ENCODE measurements around the gene WIPF3. TPM values are rescaled to one million over a fixed set of nuclear protein-coding genes. Genes with fewer than 3 reads are reported as not detected.

WIPF3 gene
- total RNA-seq, 1 experiment from 2014 or later: not detected

DNA sequence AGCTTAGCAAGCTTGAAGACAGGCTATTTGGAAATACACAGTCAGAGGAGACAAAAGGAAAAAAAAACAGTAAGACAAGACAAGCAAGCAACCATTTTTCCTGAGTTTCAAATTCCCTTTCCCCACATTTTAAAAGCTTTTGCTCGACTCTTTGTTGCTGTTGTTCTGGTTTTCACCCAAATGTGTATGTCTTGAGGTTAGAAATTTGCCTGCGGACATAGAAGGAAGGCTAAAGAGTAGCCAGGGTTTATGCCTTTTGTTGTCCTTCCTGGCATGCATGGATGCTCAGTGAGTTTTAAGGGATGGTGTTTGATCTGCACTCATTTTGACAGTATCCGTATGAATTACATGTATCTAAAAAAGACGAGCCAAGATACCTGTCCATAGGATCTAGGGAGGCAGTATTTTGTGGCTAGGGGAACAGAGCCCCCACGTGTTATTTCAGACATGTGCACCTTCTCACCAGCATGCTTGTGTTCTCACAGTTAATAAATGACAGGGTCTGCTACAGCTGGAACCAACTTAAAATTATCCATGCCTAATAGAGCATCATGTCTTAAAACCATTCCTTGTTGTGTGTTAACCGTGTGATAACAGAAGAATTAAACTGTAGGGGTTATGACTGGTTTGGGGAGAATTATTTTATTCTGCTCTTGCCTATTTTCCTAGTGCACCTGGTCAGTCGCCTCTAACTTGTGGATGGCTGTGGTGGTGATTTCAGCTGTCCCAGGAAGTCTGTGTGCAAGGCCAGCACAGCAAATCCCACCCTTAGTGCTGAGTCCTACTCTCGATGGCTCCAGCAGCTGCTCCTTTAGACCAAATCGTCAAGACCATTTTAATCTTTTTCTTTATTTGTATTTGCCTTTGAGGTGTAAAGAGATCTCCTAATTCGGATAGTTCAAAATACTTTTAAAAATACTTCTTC, 9.1 kb downstream of the WIPF3 start:
- peaks cover 39% of the 10 kb centered on the region; the same call in 1 of the 2 replicates for H3K27me3 ChIP-seq (replicated peaks)
- H3K4me3 ChIP-seq: no peak overlapping the region
- H3K36me3 ChIP-seq: no peaks in the 10 kb centered on the region
- H3K9me3 ChIP-seq (replicated peaks): no peaks in the 10 kb centered on the region
- no peaks in the 10 kb centered on the region for H3K4me1 ChIP-seq (replicated peaks)
- DNase-seq (ENCODE audit: low read depth in 1 of 2, low spot score in 2 of 2): no peak
- H3K27ac ChIP-seq: no peak overlapping the region

DNA sequence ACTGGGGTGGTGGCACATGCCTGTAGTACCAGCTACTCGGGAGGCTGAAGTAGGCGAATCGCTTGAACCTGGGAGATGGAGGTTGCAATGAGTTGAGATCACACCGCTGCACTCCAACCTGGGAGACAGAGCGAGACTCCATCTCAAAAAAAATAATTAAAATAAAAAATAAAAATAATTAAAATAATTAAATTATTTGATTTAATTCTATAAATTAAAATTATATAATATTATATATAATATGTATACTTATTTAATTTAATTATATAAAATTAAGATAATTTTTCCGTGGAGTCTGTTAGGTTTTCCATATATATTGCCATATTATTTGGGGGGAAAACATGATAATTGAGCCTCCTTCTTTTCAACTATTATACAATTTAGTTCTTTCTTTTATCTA, 12.0 kb downstream of the WIPF3 start:
- H3K27ac ChIP-seq: no peak overlapping the region

DNA sequence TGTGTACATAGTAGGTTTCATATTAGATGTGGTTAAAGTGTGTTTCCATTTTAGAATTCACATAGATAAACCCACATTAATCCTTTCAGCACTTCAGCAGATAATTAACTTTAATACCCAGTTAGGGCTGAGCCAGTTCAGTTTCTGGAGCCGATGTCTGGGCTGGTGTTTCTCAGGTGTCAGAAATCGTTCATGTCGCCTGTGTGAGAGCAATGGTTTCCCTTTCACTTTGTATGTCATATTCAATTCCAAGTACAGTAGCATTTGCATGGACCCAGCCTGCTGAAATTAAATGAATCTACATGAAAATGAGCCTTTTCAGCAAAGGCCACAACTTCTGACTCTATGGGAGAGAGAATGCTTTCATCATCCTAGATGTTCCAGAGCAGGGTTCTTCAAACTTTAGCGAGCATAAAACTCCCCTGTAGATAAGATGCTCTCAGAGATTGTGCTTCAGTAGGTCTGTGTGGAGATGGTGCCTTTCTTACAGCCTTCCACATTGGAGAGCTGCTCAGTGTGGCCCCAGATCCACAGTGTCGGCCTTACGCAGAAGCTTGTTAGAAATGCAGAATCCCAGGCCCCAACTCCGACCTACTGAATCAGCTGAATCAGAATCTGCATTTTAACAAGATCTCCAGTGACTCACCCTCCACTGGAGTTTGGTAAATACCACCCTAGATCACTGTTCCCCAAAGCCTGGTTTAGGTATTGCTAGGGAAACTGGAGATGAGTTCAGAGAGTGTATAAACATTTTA, 19.6 kb downstream of the WIPF3 start:
- H3K4me3 ChIP-seq: no peak overlapping the region
- no peaks in the 10 kb centered on the region for H3K36me3 ChIP-seq
- peaks cover 28% of the 10 kb centered on the region for H3K27me3 ChIP-seq (replicated peaks)
- no peaks in the 10 kb centered on the region for H3K9me3 ChIP-seq (replicated peaks)
- no peaks in the 10 kb centered on the region for H3K4me1 ChIP-seq (replicated peaks)
- DNase-seq (ENCODE audit: low read depth in 1 of 2, low spot score in 2 of 2): no peak
- no peak overlapping the region for H3K27ac ChIP-seq

More for the DNA sequence above, 12.0 kb downstream of the WIPF3 start:
- Histone ChIP-seq H3K4me3 (no peak overlapping the region), H3K9me3 (replicated peaks) (no peaks in the 10 kb centered on the region), H3K36me3 (no peaks in the 10 kb centered on the region), H3K4me1 (replicated peaks) (no peaks in the 10 kb centered on the region), H3K27me3 (replicated peaks) (peaks cover 42% of the 10 kb centered on the region)
- no peak for DNase-seq (ENCODE audit: low read depth in 1 of 2, low spot score in 2 of 2)

DNA sequence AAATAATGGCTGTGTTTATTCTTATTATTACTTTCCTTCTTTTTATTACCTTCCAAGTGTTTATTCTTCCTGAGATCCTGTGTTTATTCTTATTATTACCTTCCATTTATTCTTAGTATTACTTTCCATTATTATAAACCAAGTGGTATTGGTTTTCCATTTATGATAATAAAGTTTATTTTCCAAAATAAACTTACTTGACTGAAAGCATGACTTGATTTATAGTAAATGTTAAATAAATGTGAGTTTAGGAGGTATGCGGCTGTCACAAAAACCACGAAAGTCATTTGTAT, 20.2 kb downstream of the WIPF3 start:
- Histone ChIP-seq H3K27ac (no peak overlapping the region), H3K36me3 (no peaks in the 10 kb centered on the region), H3K27me3 (replicated peaks) (peaks cover 32% of the 10 kb centered on the region), H3K4me1 (replicated peaks) (no peaks in the 10 kb centered on the region), H3K4me3 (no peak overlapping the region), H3K9me3 (replicated peaks) (no peaks in the 10 kb centered on the region; the same call in 1 of the 2 replicates)
- DNase-seq (ENCODE audit: low read depth in 1 of 2, low spot score in 2 of 2): no peak

DNA sequence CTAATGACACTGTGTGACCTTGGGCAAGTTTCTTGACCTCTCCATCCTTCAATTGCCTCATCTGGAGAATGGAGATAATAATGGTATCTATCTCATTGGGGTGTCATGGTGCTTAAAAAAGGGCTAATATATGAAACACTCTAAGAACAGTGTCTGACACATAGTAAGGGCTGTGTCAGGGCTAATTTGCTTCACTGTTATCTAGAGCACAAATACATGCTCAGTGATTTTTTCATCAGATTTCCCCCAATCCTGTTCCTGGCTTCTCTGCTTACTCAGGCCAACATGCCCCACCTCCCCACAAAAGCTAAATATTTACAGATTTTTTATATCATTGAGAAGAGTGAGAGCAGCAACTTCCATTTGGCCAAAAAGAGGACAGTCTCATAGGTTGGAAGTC, 20.6 kb downstream of the WIPF3 start:
- Histone ChIP-seq H3K27me3 (replicated peaks) (peaks cover 29% of the 10 kb centered on the region), H3K36me3 (no peaks in the 10 kb centered on the region), H3K27ac (no peak overlapping the region), H3K4me1 (replicated peaks) (no peaks in the 10 kb centered on the region), H3K9me3 (replicated peaks) (no peaks in the 10 kb centered on the region; the same call in 1 of the 2 replicates), H3K4me3 (no peak overlapping the region)
- no peak for DNase-seq (ENCODE audit: low read depth in 1 of 2, low spot score in 2 of 2)

DNA sequence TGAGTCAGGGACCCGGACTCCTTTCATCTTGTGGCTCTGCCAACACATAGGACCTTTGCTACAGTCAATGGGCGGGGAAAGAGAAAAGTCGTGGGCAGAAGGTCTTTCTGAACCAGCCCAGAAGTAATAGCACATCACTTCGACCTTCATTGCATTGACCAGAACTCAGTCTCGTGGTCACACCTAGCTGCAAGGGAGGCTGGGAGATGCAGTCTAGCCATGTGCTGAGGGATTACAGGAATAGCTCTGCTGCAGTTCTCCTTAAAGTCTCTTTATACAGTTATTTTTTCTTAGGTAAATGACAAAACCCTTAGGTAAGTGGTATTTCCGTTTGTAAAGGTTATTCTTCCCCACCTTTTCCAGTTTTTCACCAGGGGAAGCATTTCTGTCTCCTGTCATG, 25.4 kb downstream of the WIPF3 start:
- Histone ChIP-seq H3K27me3 (replicated peaks) (peaks cover 26% of the 10 kb centered on the region), H3K4me1 (replicated peaks) (no peaks in the 10 kb centered on the region), H3K36me3 (no peaks in the 10 kb centered on the region), H3K27ac (no peak overlapping the region), H3K4me3 (no peak overlapping the region), H3K9me3 (replicated peaks) (no peaks in the 10 kb centered on the region; the same call in 1 of the 2 replicates)
- DNase-seq (ENCODE audit: low read depth in 1 of 2, low spot score in 2 of 2): no peak

DNA sequence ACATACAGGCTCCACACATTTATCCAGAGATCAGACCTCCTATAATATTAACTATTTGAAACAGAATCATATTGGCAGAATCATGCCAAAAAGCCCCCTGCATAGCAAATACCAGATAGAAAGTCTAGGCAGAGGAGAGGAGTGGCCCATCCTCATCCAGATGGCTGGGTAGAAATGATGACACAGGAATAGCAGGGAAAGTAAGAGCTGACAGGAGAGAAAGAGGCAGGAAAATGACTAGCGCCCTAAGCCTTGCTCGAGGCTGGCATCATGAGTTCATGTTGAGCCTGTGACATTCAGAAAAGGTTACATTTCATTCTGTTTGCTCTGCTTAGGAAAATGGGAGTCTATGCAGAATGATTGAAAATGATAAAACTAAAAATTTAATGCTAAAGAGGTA, 27.6 kb downstream of the WIPF3 start:
- Histone ChIP-seq H3K9me3 (replicated peaks) (no peaks in the 10 kb centered on the region; the same call in 1 of the 2 replicates), H3K36me3 (no peaks in the 10 kb centered on the region), H3K4me1 (replicated peaks) (no peaks in the 10 kb centered on the region), H3K4me3 (no peak overlapping the region), H3K27me3 (replicated peaks) (peaks cover 23% of the 10 kb centered on the region), H3K27ac (no peak overlapping the region)
- DNase-seq (ENCODE audit: low read depth in 1 of 2, low spot score in 2 of 2): no peak

DNA sequence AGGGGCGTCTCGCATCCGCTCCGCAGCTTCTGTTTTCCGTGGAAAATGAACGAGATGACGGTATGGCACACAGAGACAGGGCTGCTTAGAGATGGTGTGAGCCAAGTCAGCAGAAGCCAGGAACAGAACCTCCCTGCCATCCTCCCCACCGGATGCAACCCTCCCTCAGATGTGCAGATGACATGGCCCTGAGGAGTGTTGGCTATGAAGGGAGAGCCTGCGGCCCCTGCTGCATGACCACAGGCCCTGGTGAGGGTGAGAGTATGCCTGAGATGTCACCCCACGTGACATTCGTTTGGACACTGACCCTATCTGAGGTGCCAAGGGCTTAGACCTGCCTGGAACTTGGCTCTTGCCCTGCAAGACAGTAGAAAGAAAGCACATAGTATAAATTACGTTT, 29.4 kb downstream of the WIPF3 start:
- H3K36me3 ChIP-seq: no peaks in the 10 kb centered on the region
- peaks cover 21% of the 10 kb centered on the region for H3K27me3 ChIP-seq (replicated peaks)
- no peak for DNase-seq (ENCODE audit: low read depth in 1 of 2, low spot score in 2 of 2)
- no peak overlapping the region for H3K4me3 ChIP-seq
- no peaks in the 10 kb centered on the region; the same call in 1 of the 2 replicates for H3K9me3 ChIP-seq (replicated peaks)
- no peak overlapping the region for H3K27ac ChIP-seq
- H3K4me1 ChIP-seq (replicated peaks): no peaks in the 10 kb centered on the region

DNA sequence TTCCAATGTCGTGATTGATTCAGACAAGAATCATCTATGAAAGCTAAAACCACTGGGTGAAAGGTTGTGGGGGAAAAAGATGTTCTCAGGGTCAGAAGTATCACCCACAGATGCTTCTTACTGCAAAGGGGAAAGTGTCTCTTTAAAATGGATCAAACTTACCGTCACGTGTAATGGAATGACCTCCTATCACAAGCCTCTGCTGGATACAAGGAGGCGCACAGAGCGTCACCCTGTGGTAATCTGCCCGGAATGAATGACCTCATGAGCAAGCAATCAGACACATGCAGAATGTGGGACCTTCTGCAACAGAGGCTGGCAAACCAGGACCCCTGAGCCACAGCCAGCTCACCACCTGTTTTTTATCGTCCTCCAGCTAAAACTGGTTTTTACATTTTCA, 33.0 kb downstream of the WIPF3 start:
- DNase-seq (ENCODE audit: low read depth in 1 of 2, low spot score in 2 of 2): peak in 1 of 2 experiments; percentile 7
- Histone ChIP-seq H3K36me3 (no peaks in the 10 kb centered on the region), H3K27ac (no peak overlapping the region), H3K4me3 (no peak overlapping the region), H3K27me3 (replicated peaks) (peaks cover 9% of the 10 kb centered on the region), H3K4me1 (replicated peaks) (no peaks in the 10 kb centered on the region), H3K9me3 (replicated peaks) (no peaks in the 10 kb centered on the region)

DNA sequence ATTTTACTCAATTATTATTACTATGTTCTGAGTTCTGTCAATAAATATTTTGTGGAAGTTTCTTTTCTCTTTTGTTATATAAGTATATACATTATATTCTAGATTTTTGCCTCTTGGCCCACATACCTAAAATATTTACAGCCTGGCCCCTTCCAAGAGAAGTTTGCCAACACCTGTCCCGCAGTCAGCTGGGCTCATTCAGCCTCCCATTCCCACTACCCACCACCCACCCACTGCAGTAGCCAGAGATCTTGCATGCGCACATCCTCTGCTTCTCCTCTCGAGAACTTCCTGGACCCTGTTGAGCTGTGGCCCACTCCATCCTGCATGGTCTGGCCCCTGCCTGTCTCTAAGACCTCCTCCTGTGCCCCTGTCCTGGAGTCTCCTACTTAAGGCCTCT, 33.6 kb downstream of the WIPF3 start:
- H3K36me3 ChIP-seq: no peaks in the 10 kb centered on the region
- H3K27ac ChIP-seq: no peak overlapping the region
- H3K9me3 ChIP-seq (replicated peaks): no peaks in the 10 kb centered on the region
- no peaks in the 10 kb centered on the region for H3K4me1 ChIP-seq (replicated peaks)
- peaks cover 9% of the 10 kb centered on the region for H3K27me3 ChIP-seq (replicated peaks)
- DNase-seq (ENCODE audit: low read depth in 1 of 2, low spot score in 2 of 2): no peak
- no peak overlapping the region for H3K4me3 ChIP-seq

DNA sequence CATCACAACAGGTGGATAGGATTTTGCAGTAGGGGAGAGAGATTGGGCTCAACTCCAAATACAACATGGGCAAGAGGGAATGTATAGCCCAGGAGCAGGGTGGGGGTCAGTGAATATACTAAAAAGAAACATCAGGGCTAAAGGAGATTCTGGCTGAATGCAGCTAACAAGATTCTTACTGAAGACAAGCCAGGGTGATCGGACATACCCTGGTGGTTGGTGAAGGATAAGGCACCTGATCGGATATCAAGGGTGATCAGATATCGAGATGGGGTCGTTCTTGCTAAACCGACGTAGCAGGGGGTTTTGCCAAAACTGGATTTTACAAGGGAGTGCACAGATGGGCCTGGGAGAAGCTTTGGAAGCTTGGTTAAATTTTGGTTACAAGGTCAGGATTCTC, 34.4 kb downstream of the WIPF3 start:
- DNase-seq (ENCODE audit: low read depth in 1 of 2, low spot score in 2 of 2): no peak
- Histone ChIP-seq H3K27ac (no peak overlapping the region), H3K4me3 (no peak overlapping the region), H3K36me3 (no peaks in the 10 kb centered on the region), H3K4me1 (replicated peaks) (no peaks in the 10 kb centered on the region), H3K9me3 (replicated peaks) (no peaks in the 10 kb centered on the region), H3K27me3 (replicated peaks) (peaks cover 5% of the 10 kb centered on the region)

DNA sequence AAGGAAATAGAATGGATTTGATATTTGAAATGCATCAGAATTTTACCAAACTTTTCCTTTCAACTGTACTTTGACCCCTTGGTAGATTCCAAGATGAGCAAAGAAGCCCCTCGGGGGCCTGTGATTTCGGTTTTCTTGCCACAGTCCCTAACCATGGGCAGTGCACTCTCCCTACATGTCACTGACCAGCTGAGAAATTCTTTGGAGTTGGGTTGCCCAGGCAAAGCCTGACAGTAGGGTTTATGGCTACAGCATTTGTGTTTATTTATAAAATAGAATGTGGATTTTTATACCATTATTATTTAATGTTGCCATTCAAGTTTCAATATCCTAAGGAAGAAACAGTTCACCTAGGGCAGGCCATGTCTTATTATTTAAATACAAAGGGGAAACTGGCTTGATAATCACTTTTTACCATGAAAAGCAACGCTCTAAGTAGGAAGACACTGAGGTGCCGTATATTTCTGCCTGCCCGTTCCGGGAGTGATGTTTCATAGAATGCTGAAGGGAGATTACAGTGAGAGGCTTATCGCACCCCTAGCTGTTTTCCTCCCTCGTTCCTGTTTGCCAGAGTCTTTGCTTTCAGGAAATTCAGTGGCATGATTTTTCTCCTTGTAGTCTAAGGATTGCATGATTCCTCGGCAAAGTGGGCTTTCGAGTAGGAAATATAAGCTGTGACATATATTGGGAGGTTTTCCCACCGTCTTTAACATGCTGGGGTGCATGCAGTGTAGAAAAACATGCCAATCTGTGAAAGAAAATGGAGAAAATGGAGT, 35.8 kb downstream of the WIPF3 start:
- Histone ChIP-seq H3K4me3 (no peak overlapping the region), H3K9me3 (replicated peaks) (no peaks in the 10 kb centered on the region), H3K36me3 (no peaks in the 10 kb centered on the region), H3K27ac (no peak overlapping the region), H3K27me3 (replicated peaks) (peaks cover 10% of the 10 kb centered on the region), H3K4me1 (replicated peaks) (no peaks in the 10 kb centered on the region)
- DNase-seq (ENCODE audit: low read depth in 1 of 2, low spot score in 2 of 2): no peak

DNA sequence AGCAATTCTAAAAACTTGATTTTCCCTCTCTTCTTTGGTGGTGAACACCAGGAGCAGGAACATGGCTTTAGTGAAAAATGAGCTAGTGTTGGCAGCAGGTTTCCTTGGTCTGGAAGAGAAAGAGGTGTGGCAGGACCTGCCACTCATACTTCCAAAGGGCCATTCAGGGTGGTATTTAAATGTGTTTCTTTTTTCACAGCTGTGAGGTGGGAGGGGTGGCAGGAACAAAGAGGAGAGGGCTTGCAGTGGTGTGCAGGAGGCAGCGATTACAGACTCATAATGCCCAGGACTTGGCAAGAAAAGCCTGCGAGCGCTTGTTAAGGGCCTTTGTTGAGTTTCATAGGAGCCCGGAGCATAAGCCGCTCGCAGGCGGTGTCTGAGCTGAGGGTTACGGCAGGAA, 36.8 kb downstream of the WIPF3 start:
- no peaks in the 10 kb centered on the region for H3K36me3 ChIP-seq
- H3K27ac ChIP-seq: no peak overlapping the region
- H3K27me3 ChIP-seq (replicated peaks): peaks cover 10% of the 10 kb centered on the region
- no peak for DNase-seq (ENCODE audit: low read depth in 1 of 2, low spot score in 2 of 2)
- H3K4me1 ChIP-seq (replicated peaks): no peaks in the 10 kb centered on the region
- H3K4me3 ChIP-seq: no peak overlapping the region
- no peaks in the 10 kb centered on the region for H3K9me3 ChIP-seq (replicated peaks)

DNA sequence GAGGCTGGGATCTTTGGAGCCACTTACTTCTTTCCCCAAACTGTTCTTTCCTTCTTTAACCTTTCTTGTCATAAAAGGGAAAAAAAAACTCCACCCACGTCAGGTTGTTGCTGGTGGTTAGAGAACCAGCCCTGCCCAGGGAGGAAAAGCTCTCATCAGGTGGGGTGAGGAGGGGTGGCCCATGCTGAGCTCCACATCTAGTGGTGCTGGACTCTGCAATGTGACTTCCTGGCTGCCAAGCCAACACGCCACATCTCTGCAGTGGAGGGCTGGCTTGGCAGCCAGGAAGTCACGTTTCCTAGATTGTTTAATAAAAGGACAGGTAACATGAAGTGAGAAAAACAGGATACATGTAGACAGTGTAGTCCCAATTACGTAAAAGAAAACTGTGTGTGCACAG, 37.4 kb downstream of the WIPF3 start:
- Histone ChIP-seq H3K4me1 (replicated peaks) (no peaks in the 10 kb centered on the region), H3K27ac (no peak overlapping the region), H3K9me3 (replicated peaks) (no peaks in the 10 kb centered on the region), H3K27me3 (replicated peaks) (peaks cover 10% of the 10 kb centered on the region), H3K36me3 (no peaks in the 10 kb centered on the region), H3K4me3 (no peak overlapping the region)
- DNase-seq (ENCODE audit: low read depth in 1 of 2, low spot score in 2 of 2): no peak

Measured in SJSA1 (cell line).